HepG2 (cell line): Measurements from ENCODE around the gene RBP5. TPM values are rescaled to one million over a fixed set of nuclear protein-coding genes. Genes with fewer than 3 reads are reported as not detected.

ENCODE experiments used
- BHLHE40 ChIP-seq: IDR thresholded peaks from 2 replicates; pipeline ENCODE4 v1.6.1; 2011; ENCODE audit warnings: low read length, improper control_type of control experiment
- EP300 ChIP-seq, 3 experiments: sonication (generic) in 1 of 3; formaldehyde crosslinking in 1 of 3; IDR thresholded peaks; 2 replicates each; pipeline versions ENCODE4 v1.5.1 to v1.6.1; 2011 to 2020; ENCODE audit warnings: low read depth in 2 of 3, low read length in 2 of 3, borderline replicate concordance in 1 of 3, improper control_type of control experiment in 1 of 3, mild to moderate bottlenecking in 1 of 3, missing genetic modification reagents in 1 of 3, moderate library complexity in 1 of 3
- MBD4 ChIP-seq: IDR thresholded peaks from 2 replicates; pipeline ENCODE4 v1.6.1; 2012; ENCODE audit warnings: low read length, inconsistent platforms, borderline replicate concordance
- MYC ChIP-seq: sonication (generic); formaldehyde crosslinking; IDR thresholded peaks from 2 replicates; pipeline ENCODE4 v1.9.0; 2021; ENCODE audit warnings: missing genetic modification reagents, borderline replicate concordance
- MZF1 ChIP-seq: sonication (generic); formaldehyde crosslinking; IDR thresholded peaks from 2 replicates; pipeline ENCODE4 v1.8.1; 2023; ENCODE audit warnings: mild to moderate bottlenecking, missing genetic modification reagents, borderline replicate concordance
- NR1H2 ChIP-seq: sonication (generic); formaldehyde crosslinking; IDR thresholded peaks from 2 replicates; pipeline ENCODE4 v1.8.1; 2022; ENCODE audit warnings: low read depth, missing genetic modification reagents, borderline replicate concordance
- POGK ChIP-seq: sonication (generic); formaldehyde crosslinking; conservative IDR thresholded peaks from 2 replicates; pipeline ENCODE4 v1.8.0; 2022; ENCODE audit warnings: mild to moderate bottlenecking, moderate library complexity, missing genetic modification reagents
- SIX4 ChIP-seq: sonication (generic); formaldehyde crosslinking; IDR thresholded peaks from 2 replicates; pipeline ENCODE4 v1.4.0; 2020; ENCODE audit warnings: missing genetic modification reagents
- SKIL ChIP-seq: sonication (generic); formaldehyde crosslinking; IDR thresholded peaks from 2 replicates; pipeline ENCODE4 v1.8.0; 2022; ENCODE audit warnings: missing genetic modification reagents, mild to moderate bottlenecking, moderate library complexity, borderline replicate concordance
- SPEN ChIP-seq: sonication (generic); formaldehyde crosslinking; IDR thresholded peaks from 2 replicates; pipeline ENCODE4 v1.5.1; 2020; ENCODE audit warnings: low read depth, mild to moderate bottlenecking, missing genetic modification reagents
- THAP11 ChIP-seq: IDR thresholded peaks from 2 replicates; pipeline ENCODE4 v1.6.1; 2016; ENCODE audit warnings: missing biosample characterization, missing genetic modification reagents
- ZBTB40 ChIP-seq, 2 experiments: fragments of 450-650 bp in 1 of 2; sonication (generic) in 1 of 2; formaldehyde crosslinking in 1 of 2; IDR thresholded peaks; 2 replicates each; pipeline versions ENCODE4 v1.6.1 to v1.8.0; 2016 to 2022; ENCODE audit warnings: antibody characterized with exemption in 1 of 2, mild to moderate bottlenecking in 1 of 2, missing genetic modification reagents in 1 of 2
- ZNF552 ChIP-seq: sonication (generic); formaldehyde crosslinking; IDR thresholded peaks from 2 replicates; pipeline ENCODE4 v1.9.0; 2022; ENCODE audit warnings: missing genetic modification reagents, mild to moderate bottlenecking, borderline replicate concordance
- ZNF567 ChIP-seq: sonication (generic); formaldehyde crosslinking; IDR thresholded peaks from 2 replicates; pipeline ENCODE4 v1.8.1; 2023; ENCODE audit warnings: mild to moderate bottlenecking, missing genetic modification reagents, borderline replicate concordance
- polyA plus RNA-seq, 8 experiments: library from polyadenylated mRNA; depleted of rRNA in 3 of 8; stranded (reverse) in 7 of 8; unstranded in 1 of 8; fragments of >200 nt; fragmentation: Illumina TruSeq in 4 of 8; extraction: Trizol in 4 of 8; gene quantifications; 2 replicates each; pipeline versions ENCODE4 v1.2.1 to v1.2.3, GENCODE V29; 2011 to 2016; ENCODE audit warnings: low read depth in 4 of 8, missing spikeins in 1 of 8, mixed read lengths in 1 of 8; ENCODE audit not compliant: insufficient read depth in 1 of 8
- total RNA-seq, 5 experiments: library from RNA; depleted of rRNA; stranded (reverse); fragments of >200 nt; fragmentation: Illumina TruSeq; extraction: Trizol; gene quantifications; 2 replicates each; pipeline ENCODE4 v1.2.3, GENCODE V29; 2016; ENCODE audit warnings: low read depth in 1 of 5

The RBP5 gene
- total and polyA plus RNA-seq, 2 of the 13 experiments (the other 11 are each of a cell fraction or from before 2014, with no cell fraction given) = 13.8 to 19.8 TPM

- TF ChIP-seq POGK (CRISPR knock-in tag) = peak; percentile 24; the same call in 1 of the 2 replicates
- TF ChIP-seq ZBTB40 (IDR thresholded peaks at IDR 0.05) = no peak
- TF ChIP-seq ZBTB40 (CRISPR knock-in tag; IDR thresholded peaks at IDR 0.05) = no peak
- no peak for TF ChIP-seq MYC (CRISPR knock-in tag)
- TF ChIP-seq EP300 (IDR thresholded peaks at IDR 0.05; ENCODE audit: low read depth in 2 of 2, low read length in 2 of 2) = peak in 1 of 2 experiments; percentile 76; a peak in 1 of 4 replicates
- TF ChIP-seq EP300 (CRISPR knock-in tag; IDR thresholded peaks at IDR 0.05; ENCODE audit: borderline replicate concordance) = peak; percentile 31; the same call in 1 of the 2 replicates
- TF ChIP-seq BHLHE40 = no peak
- TF ChIP-seq ZNF567 (CRISPR knock-in tag) = peak; percentile 26; the same call in 1 of the 2 replicates
- 0 out of 2 replicates have a peak, but pooled peaks have one; percentile 71 for TF ChIP-seq MZF1 (CRISPR knock-in tag)
- TF ChIP-seq NR1H2 (CRISPR knock-in tag) = no peak
- TF ChIP-seq SIX4 (CRISPR knock-in tag) = no peak
- no peak for TF ChIP-seq MBD4
- TF ChIP-seq THAP11 (CRISPR knock-in tag) = 0 out of 2 replicates have a peak, but pooled peaks have one; percentile 24
- TF ChIP-seq SKIL (CRISPR knock-in tag) = peak; percentile 64; the same call in 1 of the 2 replicates
- no peak for TF ChIP-seq ZNF552 (CRISPR knock-in tag)
- TF ChIP-seq SPEN = peak; percentile 45; the same call in 1 of the 2 replicates
Measured at GRCh38 chr12:7127916-7128626, 618 bp downstream of the RBP5 start (continued).
